GM19351 (cell line): Measurements from ENCODE around the gene RASGEF1C.

ENCODE experiments used
- ATAC-seq: cut with Tn5 transposase; IDR thresholded peaks from one replicate; pipeline ENCODE4 v1.9.1; 2021; ENCODE audit warnings: mild to moderate bottlenecking, moderate library complexity; ENCODE audit not compliant: unreplicated experiment

Gene RASGEF1C

DNA sequence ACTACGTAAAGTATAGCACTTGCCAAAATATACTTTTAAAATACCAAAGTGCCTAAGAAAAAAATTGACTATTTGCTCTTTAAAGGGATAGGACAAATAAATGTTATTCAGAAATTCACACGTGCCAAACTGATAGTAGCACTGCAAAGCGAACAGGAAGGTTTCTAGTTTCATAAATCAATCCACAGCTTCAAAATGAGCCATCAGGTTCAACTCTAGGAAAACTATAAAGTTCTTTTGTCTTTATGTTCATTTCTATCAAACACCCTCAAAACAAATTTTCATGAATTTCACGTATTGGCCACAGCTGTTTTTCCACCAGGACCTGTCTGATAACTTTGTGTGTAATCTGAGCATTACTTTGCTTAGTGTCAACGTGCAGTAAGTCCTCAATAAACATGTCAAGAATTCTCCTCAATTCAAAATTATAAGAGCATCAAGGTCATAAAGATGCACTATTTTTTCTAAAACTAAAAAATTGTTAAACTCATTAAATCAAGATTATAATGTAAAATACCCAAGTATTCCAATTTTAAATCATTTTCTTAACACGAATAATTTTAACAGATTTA lies 140.4 kb downstream of the RASGEF1C start:
- no peak for ATAC-seq

DNA sequence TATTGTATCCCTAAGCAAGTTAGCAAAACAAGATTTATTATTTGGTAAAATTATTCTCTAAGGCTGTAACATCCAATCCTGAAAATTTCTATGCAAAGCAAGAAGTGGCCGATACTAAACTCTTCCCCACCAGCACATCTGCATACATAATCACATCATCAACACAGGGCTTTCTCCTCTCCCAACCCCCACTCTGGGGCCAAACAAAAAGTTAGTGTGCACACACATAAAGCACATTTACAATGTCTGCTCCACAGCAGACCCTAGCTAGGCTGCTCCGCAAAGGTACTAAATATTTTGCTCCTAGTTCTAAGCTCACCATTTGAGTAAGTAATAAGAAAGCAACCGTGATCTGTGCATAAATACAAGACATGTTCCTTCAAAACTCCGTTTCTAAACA lies 141.0 kb downstream of the RASGEF1C start:
- no peak for ATAC-seq

DNA sequence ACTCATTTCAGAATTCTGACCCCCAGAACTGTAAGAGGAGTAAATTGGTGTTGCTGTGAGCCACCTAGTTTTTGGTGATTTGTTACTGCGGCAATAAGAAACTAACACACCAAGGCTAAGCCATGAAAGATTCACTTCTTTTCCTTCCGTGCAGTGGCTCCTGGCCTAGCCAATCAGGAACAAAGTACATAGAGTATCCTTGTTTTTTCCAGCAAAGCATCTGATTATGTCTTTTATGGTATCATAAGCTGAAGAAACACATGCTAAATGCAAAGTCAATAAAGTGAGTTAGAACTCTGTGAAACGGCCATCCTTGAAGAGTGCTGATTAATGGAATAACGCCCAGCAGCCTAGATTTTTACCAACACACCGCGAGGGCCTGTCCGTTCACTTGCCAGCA lies 148.8 kb downstream of the RASGEF1C start:
- no peak for ATAC-seq

DNA sequence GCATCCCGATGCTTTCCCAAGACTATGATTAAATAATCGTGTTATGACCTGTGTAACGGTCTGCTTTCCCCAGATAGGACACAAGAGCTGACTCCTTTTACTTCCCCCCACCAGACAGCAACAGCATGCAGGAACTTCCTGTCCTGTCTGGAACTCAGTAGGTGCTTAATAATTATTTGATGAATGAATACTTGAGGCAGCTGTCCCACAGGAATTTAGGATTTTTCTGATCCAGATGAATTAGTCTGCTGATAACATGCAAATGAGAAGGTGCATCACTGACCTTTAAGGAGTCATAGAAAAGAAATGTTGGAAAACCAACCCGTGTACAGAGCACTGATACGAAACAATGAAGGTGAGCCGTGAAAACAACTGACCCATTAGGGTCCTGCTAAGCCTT lies 149.7 kb downstream of the RASGEF1C start:
- no peak for ATAC-seq

DNA sequence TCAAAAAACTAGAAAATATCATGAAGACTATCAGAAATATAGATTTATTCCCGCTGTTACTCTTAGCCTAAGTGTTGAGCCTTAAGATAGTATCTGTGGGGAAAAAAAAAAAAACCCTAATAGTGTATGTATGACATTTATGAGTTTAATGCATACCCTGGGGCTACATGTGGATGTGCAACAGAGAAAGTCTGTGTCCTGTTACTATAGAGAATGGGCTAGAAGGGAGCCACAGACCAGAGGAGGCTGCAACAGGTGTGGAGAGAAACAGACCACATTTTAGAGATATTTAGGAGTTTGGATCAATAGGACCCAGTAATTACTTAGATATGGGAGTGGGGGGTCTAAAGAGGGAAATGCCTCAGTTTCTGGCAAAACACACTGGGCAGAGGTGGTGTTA lies 152.9 kb downstream of the RASGEF1C start:
- no peak for ATAC-seq

DNA sequence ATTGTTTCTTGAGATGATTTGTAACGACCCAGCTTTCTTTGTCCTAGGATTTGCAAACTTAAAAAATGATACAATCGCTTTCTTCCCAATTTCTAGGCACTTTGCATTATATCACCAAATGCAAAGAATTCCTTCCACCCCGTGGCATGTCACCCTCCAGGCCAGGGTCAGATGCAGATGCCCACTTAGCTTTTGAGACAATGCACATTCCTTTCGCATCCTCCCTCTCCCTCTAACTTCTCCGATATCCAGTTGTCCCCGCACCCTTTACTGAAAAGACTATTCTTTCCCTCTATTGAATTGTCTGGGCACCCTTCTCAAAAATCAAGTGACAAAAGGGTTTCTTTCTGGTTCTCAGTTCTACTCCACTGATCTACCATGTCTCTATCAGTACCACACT lies 154.8 kb downstream of the RASGEF1C start:
- ATAC-seq, result no peak

DNA sequence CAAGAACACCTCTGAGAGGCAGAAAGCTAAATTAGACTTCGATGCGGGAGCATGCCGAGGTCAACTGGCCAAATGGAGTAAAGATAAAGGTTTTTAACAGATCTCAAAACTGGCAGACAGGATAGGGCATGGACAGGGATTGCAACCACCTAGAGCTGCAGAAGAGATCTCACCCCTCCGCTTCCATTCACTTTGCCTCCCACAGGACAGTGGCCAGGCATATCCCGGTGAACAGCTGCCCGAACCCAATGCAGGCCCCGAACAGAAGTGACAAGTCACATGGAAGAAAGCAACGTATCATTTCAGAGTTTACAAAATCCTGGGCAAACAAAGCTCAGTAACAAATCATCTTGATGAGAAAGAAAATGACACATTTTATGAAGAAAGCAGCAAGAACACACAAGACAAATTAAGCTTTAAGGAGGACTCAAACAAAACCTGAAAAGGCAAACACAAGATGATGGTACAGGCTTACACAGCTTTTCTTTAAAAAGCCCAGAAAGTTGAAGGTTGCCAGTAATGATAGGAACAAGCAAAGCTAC lies 155.9 kb downstream of the RASGEF1C start:
- ATAC-seq, result no peak

DNA sequence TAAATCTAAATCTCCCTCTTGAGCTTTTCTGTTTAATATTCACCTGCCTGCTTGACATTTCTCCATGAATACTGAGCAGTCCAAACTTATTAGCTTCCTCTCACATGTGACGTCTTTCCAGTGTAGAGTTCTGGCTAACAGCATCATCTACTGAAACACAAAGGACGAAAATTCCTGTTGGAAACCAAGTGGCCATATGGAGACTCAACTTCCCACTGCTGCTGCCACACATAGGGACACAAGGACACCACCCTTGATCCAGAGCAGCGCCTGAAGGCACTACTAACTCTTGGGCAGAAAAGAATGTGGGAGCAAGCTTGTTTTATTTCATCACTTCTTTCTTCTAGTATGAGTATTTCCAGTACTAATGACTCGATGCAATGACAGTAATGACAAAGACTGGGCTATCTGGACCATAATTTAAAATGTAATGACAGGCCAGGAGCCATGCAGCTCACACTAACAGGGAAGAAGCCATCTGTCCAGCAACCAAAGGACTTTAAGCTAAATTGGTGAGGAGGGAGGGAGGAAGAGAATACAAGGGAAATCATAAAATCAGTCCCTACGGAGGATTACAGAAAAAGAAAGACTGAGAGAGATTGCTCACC lies 156.7 kb downstream of the RASGEF1C start:
- no peak for ATAC-seq
